ENCODE data around the gene FAHD2A.
"Not testable (repeated sequence)": the region's sequence is repeated elsewhere in the genome, so short reads cannot be mapped to it uniquely, and the experiment has no call there.

Gene FAHD2A

DNA sequence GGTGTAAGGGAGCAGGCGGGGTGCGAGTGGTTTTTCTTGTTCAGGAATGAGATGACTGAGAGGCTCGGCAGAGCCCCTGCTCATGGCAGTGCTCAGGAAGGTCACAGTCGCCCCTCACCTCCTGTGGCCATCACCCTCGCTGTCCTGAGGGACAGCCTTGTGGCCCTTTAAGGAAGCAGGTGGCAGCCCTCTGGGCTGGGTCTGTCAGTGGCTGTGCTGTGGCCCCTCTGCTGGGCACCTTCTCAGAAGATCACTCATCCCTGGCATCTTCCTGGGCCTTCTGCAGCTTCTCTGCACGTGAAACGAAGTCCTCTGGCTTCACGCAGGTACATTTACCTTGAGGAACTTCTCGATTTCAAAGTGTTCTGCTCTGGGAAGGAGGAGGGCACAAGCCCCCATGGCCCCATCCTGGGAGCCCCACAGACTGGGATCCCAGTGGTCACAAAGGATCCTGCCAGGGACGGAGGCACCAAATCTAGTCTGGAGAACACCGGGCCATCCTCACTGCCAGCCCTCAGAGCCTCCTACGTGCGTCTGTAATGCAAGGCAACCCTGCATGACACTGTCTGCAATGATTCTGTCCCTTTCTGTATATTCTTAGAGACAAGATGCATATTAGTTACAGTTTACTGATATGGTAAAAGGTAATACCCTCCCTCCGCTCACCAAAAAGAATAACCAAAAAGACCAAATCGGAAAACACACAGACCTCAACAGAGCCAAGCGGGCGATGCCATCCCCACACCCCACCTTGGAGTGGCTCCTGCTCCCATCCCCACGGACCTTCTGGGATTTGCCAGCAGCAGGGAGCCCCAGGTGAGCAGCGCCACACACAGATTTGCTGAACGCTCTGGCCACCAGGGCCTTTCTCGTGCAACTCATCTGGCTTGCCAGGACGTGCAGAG, 25.9 kb upstream of the FAHD2A start:
- DNase-seq (ENCODE audit: low spot score) = no peak

- no peak for DNase-seq (ENCODE audit: low spot score)
Measured at GRCh38 chr2:95377216-95378123, 25.0 kb upstream of the FAHD2A start.

DNA sequence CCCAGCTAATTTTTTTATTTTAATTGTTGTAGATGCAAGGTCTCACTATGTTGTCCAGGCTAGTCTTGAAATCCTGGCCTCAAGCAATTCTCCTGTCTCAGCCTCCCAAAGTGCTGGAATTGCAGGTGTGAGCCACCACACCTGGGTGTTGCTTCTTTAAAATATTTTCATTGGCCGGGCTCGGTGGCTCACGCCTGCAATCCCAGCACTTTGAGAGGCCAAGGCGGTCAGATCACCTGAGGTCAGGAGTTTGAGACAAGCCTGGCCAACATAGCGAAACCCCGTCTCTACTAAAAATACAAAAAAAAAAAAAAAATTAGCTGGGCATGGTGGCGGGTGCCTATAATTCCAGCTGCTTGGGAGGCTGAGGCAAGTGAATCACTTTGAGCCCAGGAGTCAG, 24.2 kb upstream of the FAHD2A start:
- DNase-seq (ENCODE audit: low spot score) = not testable (repeated sequence)

- no peak for DNase-seq (ENCODE audit: low spot score)
Measured at GRCh38 chr2:95379371-95379831, 23.1 kb upstream of the FAHD2A start.

- DNase-seq (ENCODE audit: low spot score) = no peak
Measured at GRCh38 chr2:95380280-95380679, 22.2 kb upstream of the FAHD2A start.

GRCh38 chr2:95380731-95381130, 21.8 kb upstream of the FAHD2A start:
- no peak for DNase-seq (ENCODE audit: low spot score)

DNA sequence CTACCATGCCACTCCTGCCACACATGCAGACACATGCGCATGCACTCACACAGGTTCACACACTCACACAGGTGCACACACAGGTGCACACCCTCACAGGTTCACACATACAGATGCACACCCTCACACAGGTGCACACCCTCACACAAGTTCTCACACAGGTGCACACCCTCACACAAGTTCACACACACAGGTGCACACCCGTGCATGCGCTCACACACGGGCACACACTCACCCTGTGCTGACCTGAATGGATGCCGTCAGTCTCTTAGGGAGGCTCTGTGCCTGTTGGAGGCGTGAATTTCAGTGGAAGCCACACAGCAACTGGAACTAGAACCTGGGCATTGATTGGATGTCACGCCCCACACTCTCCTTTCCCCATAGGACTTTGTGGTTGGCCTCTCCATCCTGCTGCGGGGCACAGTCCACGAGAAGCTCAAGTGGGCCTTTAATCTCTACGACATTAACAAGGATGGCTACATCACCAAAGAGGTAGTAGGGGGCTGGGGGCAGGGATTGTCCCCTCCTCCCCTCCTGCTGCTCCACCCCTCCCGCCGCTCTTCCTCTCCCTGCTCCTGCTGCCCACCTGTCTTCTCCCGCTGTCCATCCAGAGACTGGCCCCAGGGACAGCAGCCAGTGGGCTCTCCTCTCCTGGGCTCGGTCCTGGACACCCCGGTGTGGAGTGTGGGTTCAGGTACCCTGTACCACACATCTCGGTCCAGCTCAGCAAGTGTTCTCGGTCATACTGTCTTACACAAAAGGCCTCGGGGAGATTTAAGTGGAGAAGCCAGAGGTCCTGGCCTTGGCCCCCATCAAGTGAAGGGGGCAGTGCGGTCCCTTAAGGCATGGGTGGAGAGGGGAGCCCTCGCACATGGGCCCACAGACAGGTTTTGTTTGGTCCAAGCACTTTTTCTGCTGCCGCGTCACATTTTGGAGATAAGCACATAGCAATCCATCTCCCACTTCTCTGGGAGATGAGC, 21.0 kb upstream of the FAHD2A start:
- no peak for DNase-seq (ENCODE audit: low spot score)

- no peak for DNase-seq (ENCODE audit: low spot score)
Measured at GRCh38 chr2:95382192-95382591, 20.3 kb upstream of the FAHD2A start.

DNA sequence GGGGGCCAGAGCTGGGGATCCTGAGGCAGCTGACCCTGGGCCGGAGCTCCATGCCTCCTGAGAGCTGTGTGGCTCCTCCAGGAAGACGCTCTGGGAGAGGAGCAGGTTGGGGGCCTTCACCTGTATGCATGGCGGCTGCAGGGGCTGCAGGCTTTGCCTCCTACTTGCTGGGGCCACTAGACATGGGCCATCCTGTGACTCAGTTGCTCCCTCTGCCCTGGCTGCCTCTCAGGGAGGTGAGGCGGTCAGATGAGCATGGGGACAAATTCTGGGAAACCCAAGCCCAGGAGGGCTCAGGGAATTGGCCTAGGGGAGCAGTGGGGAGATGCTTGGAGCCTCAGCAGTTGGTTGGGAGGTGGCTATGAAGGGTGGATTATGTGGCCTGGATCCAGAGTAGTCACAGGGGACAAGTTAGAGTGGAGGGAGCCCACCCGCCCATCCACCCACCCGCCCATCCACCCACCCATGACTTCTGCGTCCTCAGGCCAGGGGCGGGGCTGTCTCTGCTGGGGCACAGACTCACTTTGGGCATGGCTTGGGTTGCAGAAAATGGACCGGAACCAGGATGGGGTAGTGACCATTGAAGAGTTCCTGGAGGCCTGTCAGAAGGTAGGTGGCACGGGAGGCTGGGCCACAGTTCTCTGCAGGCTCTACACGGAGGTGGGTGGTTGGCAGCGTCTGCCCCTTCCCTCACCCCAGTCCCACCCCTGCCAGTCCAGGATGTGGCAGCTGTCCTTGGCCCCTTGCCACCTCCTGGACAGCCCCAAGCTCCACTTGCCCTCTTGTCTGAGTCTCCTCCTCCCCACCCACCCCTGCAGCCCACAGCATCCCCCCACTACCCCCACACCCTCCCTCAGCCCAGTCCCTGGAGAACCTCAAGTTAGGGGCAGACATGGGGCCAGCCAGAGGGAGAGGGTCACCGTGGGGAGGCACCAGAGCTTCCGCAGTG, 19.5 kb upstream of the FAHD2A start:
- no peak for DNase-seq (ENCODE audit: low spot score)

DNA sequence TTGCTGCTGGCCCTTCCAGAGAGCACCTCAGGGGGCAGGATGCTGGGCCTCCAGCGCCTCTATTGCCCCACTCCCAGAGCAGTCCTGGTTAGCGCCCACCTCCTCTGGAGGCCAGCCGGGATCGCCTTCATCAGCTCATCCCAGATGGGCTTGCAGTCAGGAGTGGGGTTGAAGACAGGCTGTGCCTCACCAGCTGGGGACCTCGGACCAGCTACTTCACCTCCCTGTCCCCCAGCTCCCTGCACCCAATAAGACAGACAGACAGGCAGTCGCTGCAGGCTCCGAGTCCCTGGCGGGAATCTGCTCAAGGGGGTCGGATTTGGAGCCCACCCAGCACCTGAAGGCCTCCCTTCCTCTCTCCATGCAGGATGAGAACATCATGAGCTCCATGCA, 18.9 kb upstream of the FAHD2A start:
- no peak for DNase-seq (ENCODE audit: low spot score)

DNA sequence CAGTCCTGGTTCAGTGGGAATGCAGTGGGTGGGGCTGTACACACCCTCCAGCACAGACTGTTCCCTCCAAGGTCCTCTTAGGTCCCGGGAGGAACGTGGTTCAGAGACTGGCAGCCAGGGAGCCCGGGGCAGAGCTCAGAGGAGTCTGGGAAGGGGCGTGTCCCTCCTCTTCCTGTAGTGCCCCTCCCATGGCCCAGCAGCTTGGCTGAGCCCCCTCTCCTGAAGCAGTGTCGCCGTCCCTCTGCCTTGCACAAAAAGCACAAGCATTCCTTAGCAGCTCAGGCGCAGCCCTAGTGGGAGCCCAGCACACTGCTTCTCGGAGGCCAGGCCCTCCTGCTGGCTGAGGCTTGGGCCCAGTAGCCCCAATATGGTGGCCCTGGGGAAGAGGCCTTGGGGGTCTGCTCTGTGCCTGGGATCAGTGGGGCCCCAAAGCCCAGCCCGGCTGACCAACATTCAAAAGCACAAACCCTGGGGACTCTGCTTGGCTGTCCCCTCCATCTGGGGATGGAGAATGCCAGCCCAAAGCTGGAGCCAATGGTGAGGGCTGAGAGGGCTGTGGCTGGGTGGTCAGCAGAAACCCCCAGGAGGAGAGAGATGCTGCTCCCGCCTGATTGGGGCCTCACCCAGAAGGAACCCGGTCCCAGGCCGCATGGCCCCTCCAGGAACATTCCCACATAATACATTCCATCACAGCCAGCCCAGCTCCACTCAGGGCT, 17.5 kb upstream of the FAHD2A start:
- DNase-seq (ENCODE audit: low spot score) = no peak

DNA sequence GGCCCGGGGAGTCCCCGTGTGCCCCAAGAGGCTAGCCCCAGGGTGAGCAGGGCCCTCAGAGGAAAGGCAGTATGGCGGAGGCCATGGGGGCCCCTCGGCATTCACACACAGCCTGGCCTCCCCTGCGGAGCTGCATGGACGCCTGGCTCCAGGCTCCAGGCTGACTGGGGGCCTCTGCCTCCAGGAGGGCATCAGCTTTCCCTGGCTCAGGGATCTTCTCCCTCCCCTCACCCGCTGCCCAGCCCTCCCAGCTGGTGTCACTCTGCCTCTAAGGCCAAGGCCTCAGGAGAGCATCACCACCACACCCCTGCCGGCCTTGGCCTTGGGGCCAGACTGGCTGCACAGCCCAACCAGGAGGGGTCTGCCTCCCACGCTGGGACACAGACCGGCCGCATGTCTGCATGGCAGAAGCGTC, 16.9 kb upstream of the FAHD2A start:
- DNase-seq (ENCODE audit: low spot score) = no peak

DNA sequence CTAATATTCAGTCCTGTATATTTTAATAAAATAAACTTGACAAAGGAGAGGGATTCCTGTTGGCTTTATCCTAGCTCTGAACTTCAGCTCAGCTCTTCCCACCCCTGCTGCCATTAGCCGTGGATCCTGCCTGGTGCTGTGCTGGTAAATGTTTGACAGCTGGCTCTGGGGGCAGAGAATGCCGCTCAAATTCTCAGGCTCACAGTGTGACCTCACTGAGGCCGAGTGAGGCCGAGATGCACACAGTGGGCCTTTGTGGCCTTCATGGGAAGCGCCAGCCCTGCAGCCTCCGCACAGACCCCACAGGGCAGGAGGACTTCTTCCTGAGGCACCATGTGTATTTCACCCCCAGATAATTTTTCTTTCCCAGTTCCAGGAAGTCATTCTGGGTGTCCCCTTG, 16.5 kb upstream of the FAHD2A start:
- no peak for DNase-seq (ENCODE audit: low spot score)

- no peak for DNase-seq (ENCODE audit: low spot score)
Measured at GRCh38 chr2:95387358-95387757, 15.2 kb upstream of the FAHD2A start.

DNA sequence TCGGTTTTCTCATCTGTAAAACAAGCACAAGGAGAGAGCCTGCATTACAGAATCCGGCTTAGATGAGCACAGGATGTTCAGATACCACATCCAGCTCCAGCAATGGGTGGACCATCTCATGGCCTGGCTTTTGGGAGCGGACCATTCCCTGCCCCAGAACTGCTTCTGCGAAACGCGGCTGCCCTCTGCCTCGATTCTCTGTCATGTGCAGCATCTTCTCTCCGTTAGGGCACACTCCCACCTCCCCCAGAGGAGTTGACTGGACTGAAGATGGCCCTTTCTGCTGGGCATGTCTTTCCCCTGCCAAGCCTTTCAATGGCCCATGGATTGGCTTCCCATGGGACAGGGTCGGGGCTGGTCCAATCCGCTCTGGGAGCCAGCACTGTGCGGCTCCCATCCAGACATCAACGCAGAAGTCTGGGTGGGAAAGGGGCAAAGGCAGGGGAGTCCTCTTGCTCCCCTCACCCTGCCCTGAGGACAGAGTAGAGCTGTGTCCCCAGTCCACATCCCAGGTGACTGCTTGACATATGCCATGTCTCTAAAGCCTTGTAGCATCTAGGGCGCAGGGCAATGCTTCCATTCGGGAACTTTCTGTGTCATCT, 14.3 kb upstream of the FAHD2A start:
- DNase-seq (ENCODE audit: low spot score) = no peak

DNA sequence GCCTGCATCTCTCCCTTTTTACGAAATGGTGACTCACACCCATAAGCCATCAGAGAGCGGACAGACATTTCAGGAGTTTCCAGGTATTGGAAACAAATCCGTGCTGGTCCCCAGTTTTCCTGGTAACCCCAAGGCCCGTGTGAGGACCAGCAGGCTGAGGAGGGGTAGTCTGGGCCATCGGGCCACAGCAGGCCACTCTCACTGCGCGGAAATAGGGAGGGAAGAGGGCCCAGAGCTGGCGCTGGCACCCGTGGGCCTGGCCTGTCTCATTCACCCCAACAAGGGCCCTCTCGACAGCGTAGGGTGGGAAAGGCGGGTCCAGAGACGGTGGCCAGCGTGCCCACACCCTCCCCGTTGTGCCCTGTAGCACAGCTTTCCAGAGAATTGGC, 13.7 kb upstream of the FAHD2A start:
- DNase-seq (ENCODE audit: low spot score) = no peak

DNA sequence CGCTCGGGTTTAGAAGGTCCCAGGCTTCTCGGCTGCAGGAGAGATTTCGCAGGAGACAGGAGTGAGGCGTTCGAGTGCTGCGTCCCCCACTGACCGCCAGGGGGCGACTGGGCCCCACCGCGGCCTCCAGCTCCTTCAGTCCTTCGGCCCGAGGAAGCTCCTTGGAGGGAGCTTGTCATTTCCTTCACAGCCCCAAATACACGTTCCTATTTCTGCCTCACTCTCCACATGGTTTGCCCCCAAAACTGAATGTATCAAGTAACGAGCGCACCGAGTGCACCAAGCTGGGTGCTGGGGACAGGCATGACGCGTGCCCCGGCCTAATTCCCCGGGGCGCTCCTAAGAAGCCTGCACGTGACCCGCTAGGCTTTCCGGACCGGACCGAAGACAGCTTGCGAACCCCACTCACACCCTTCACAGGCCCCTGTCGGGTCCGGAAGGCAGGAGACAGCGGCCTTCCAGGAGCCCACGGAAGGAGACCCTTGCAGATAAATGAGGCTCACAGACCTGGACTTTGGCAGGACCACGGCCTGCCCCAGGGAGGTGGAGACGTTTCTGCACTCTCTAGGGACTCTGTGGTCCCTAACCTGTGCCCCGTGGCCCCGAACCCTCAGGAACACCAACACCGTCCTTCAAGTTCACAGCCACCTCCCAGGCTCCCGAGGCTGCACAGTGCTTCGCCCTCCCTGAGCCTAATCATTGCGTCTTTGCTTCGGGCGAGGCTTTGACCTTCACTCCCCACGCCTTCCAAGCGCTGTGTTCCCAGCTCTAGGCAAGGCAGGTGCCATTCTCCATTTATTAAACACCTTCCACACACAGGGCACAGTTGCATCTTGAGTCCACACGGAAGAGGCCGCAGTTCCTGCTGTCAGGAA, 13.0 kb upstream of the FAHD2A start:
- DNase-seq (ENCODE audit: low spot score) = peak; percentile 30

DNA sequence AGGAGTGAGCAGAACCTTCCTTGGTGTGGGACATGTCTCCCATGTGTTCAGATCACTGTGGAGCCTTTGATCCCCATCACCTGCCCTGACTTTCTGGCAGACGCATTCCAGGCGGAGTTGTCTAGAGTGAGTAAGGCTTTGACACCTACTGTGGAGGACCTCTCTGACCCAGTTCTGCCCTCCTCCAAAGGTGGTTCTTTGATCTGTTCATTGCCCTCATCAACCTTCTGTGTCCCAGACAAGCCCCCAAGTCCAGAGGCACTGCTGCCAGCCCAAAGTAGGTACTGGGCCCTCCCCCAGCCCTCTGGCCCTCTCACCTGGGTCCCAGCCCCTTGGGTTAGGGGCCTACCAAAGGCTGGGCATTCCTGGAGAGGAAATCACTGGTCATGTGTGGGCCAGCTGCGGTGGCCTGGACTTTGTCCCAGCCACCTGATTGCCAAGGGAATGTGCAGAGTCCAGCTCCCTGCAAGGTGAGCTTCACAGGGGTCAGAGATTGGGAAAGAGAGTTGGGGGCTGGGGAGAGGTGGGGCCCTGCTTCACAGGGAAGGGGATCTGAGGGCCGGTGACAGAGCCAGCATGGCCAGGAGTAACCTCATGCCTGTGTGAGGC, 12.1 kb upstream of the FAHD2A start:
- no peak for DNase-seq (ENCODE audit: low spot score)

All from hematopoietic multipotent progenitor cell treated with erythropoietin and hydrocortisone succinate and interleukin-3 and kit ligand, for 17 days (in vitro differentiated cells).